ENCODE measurements around the gene AHR.
"Not testable (repeated sequence)": the region's sequence is repeated elsewhere in the genome, so short reads cannot be mapped to it uniquely, and the experiment has no call there.

Gene AHR

DNA sequence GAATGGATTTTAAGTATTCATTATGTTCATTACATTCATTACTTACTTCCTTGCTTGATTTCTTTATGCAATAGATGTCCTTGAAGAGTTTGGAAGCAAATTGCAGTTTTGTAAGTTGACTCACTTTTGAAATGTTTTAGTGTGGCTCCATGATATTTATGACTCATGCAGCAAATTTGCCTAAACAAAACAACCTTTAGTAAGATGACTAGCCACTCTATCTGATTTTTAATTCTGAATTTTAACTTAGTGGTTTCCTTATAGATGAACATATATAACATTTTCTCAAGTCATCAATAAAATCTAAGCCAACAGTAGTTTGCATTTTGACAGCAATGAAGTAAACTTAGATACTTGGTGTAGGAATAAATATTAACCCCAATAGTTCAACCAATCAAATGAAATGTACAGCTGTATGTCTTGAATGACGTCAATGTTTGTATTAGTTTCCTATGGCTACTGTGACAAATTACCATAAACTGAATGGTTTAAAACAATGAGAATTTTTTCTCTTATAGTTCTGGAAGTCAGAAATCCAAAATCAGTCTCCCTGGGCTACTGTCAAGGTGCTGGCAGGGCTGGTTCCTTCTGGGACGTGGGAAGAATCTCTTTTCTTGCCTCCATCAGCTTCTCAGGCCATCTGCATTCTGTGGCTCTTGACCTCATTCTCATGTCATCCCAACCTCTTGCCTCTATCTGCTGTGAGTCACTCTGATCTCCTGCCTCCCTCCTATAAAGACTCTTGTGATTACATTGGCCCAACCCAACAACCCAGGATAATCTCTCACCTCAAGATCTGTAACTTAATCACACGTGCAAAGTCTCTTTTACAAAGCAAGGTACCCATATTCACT lies 73.4 kb downstream of the AHR start:
- no peaks in the 10 kb centered on the region for H3K27me3 ChIP-seq
- H3K27ac ChIP-seq, result peak overlapping the region in 2 of 11 experiments; percentile 73 to 84; a peak in 4 of 22 replicates
- H3K9me3 ChIP-seq (replicated peaks in 1 of 11), result peaks cover 0 to 8% (median 0%) of the 10 kb centered on the region in 11 experiments; a peak in 2 of 22 replicates
- H3K9ac ChIP-seq, result no peak overlapping the region
- H3K4me3 ChIP-seq, result no peak overlapping the region
- peak overlapping the region in 4 of 11 experiments; percentile 22 to 74 (median 66); a peak in 6 of 22 replicates for H3K4me2 ChIP-seq
- no peak for TF ChIP-seq Cebpa-rat (IDR thresholded peaks at IDR 0.05)
- H4K20me1 ChIP-seq, result no peaks in the 10 kb centered on the region
- H3K36me3 ChIP-seq, result no peaks in the 10 kb centered on the region
- peaks cover 0 to 41% (median 23%) of the 10 kb centered on the region in 10 experiments; a peak in 15 of 20 replicates for H3K4me1 ChIP-seq

GRCh38 chr7:17374157-17374556 lies 75.7 kb downstream of the AHR start:
- Histone ChIP-seq H3K4me1 (peaks cover 0 to 32% (median 19%) of the 10 kb centered on the region in 10 experiments; a peak in 15 of 20 replicates), H3K27me3 (no peaks in the 10 kb centered on the region), H3K9ac (no peak overlapping the region), H3K4me3 (no peak overlapping the region), H3K27ac (no peak overlapping the region), H3K36me3 (no peaks in the 10 kb centered on the region), H3K4me2 (no peak overlapping the region), H3K9me3 (replicated peaks in 1 of 11) (peaks cover 0 to 5% (median 0%) of the 10 kb centered on the region in 11 experiments; a peak in 2 of 22 replicates), H4K20me1 (no peaks in the 10 kb centered on the region)
- TF ChIP-seq Cebpa-rat (IDR thresholded peaks at IDR 0.05), result no peak

DNA sequence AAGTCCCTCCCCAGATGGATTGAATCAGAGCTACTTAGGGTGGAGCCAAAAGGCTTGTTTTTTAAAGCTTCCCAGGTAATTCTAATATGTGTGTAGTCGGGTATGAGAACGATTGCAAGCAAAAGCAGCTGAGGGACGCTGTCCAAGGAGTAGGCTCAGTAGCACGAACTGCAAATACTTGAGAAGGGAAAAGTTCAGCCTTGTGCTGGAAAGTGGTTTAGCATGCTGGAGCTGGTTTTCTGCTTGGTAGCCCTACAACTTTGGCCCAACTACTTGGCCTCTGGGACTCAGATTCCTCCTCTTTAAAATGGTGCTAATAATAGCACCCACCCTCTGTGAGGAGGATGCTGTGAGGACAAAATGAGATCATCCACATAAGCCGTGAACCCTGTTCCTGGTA lies 76.2 kb downstream of the AHR start:
- 0 out of 22 replicates have a peak, but pooled peaks cover 0 to under 1% (median 0%) of the 10 kb centered on the region in 11 experiments for H3K9me3 ChIP-seq (replicated peaks in 1 of 11)
- no peak overlapping the region for H3K4me2 ChIP-seq
- no peaks in the 10 kb centered on the region for H3K36me3 ChIP-seq
- H3K4me1 ChIP-seq, result peaks cover 0 to 27% (median 15%) of the 10 kb centered on the region in 10 experiments; a peak in 15 of 20 replicates
- TF ChIP-seq Cebpa-rat (IDR thresholded peaks at IDR 0.05), result no peak
- H4K20me1 ChIP-seq, result no peaks in the 10 kb centered on the region
- H3K27ac ChIP-seq, result no peak overlapping the region
- H3K4me3 ChIP-seq, result no peak overlapping the region
- no peaks in the 10 kb centered on the region for H3K27me3 ChIP-seq
- no peak overlapping the region for H3K9ac ChIP-seq

- no peaks in the 10 kb centered on the region for H3K36me3 ChIP-seq
- H3K9me3 ChIP-seq (replicated peaks in 1 of 11), result no peaks in the 10 kb centered on the region
- no peaks in the 10 kb centered on the region for H3K27me3 ChIP-seq
- TF ChIP-seq Cebpa-rat (IDR thresholded peaks at IDR 0.05), result no peak
- H3K9ac ChIP-seq, result no peak overlapping the region
- H4K20me1 ChIP-seq, result no peaks in the 10 kb centered on the region
- H3K27ac ChIP-seq, result no peak overlapping the region
- peaks cover 0 to 8% (median 0%) of the 10 kb centered on the region in 10 experiments; a peak in 6 of 20 replicates for H3K4me1 ChIP-seq
- no peak overlapping the region for H3K4me3 ChIP-seq
- H3K4me2 ChIP-seq, result no peak overlapping the region
Observed at GRCh38 chr7:17376595-17376994, 78.1 kb downstream of the AHR start.

GRCh38 chr7:17380736-17381662 lies 82.5 kb downstream of the AHR start:
- H3K4me2 ChIP-seq, result no peak overlapping the region
- H3K4me1 ChIP-seq, result peaks cover 0 to 5% (median 0%) of the 10 kb centered on the region in 10 experiments; a peak in 2 of 20 replicates
- no peak overlapping the region for H3K9ac ChIP-seq
- H3K27ac ChIP-seq, result no peak overlapping the region
- H4K20me1 ChIP-seq, result no peaks in the 10 kb centered on the region
- TF ChIP-seq Cebpa-rat (IDR thresholded peaks at IDR 0.05), result no peak
- no peak overlapping the region for H3K4me3 ChIP-seq
- no peaks in the 10 kb centered on the region for H3K36me3 ChIP-seq
- no peaks in the 10 kb centered on the region for H3K27me3 ChIP-seq
- H3K9me3 ChIP-seq (replicated peaks in 1 of 11), result no peaks in the 10 kb centered on the region

GRCh38 chr7:17382408-17383354 lies 84.2 kb downstream of the AHR start:
- not testable (repeated sequence) for H3K36me3 ChIP-seq; H3K27ac ChIP-seq; H3K4me1 ChIP-seq; H3K9ac ChIP-seq; H3K27me3 ChIP-seq; H4K20me1 ChIP-seq; H3K9me3 ChIP-seq (replicated peaks in 1 of 11); H3K4me2 ChIP-seq; H3K4me3 ChIP-seq

DNA sequence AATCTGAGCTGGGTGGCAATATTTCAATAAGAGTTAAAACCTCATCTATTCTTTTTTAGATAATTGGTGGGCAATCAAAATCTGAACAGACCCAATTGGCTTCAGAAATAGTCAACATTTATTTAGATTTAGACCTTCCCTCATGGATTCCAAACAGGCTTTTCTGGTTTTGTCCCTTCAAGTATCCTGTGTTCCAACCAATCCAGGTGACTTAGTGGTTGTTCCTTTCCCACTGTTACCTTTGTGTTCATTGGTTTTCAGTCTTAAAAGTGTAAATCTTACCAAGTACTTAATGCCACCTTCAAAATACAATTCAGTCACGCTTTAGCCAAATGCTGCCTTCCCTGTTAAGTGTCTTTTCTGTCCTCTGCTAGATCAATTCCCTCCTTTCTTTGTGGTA lies 85.9 kb downstream of the AHR start:
- TF ChIP-seq Cebpa-rat (IDR thresholded peaks at IDR 0.05), result no peak
- Histone ChIP-seq H3K27ac (no peak overlapping the region), H3K9me3 (replicated peaks in 1 of 11) (peaks cover 0 to 6% (median 0%) of the 10 kb centered on the region in 11 experiments; a peak in 1 of 22 replicates), H3K27me3 (no peaks in the 10 kb centered on the region), H3K36me3 (no peaks in the 10 kb centered on the region), H4K20me1 (no peaks in the 10 kb centered on the region), H3K4me1 (peaks cover 0 to 6% (median 0%) of the 10 kb centered on the region in 10 experiments; a peak in 2 of 20 replicates), H3K4me2 (no peak overlapping the region), H3K9ac (no peak overlapping the region), H3K4me3 (no peak overlapping the region)

DNA sequence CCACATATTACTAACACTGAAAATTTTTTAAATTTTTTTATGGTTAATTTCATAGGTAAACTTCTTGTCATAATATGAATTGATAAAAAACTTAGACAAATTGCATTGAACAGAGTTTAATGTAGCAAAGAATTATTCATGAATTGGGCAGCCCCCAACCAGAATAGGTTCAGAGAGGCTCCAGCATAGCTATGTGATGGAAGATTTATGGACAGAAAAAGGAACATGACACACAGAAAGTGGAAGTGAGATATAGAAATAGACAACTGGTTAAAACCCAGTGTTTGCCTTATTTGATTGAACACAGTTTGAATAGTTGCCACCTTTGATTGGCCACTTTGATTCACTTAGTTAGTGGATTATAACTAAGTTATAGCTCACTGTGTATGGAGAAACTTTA lies 87.2 kb downstream of the AHR start:
- Histone ChIP-seq H3K4me2 (no peak overlapping the region), H3K4me1 (peaks cover 0 to 6% (median 0%) of the 10 kb centered on the region in 10 experiments; a peak in 2 of 20 replicates), H3K9me3 (replicated peaks in 1 of 11) (peaks cover 0 to 6% (median 0%) of the 10 kb centered on the region in 11 experiments; a peak in 1 of 22 replicates), H3K4me3 (no peak overlapping the region), H4K20me1 (no peaks in the 10 kb centered on the region), H3K27me3 (no peaks in the 10 kb centered on the region), H3K9ac (no peak overlapping the region), H3K27ac (no peak overlapping the region), H3K36me3 (no peaks in the 10 kb centered on the region)
- TF ChIP-seq Cebpa-rat (IDR thresholded peaks at IDR 0.05), result no peak
